ENCODE measurements around the gene TTPAL.

DNA sequence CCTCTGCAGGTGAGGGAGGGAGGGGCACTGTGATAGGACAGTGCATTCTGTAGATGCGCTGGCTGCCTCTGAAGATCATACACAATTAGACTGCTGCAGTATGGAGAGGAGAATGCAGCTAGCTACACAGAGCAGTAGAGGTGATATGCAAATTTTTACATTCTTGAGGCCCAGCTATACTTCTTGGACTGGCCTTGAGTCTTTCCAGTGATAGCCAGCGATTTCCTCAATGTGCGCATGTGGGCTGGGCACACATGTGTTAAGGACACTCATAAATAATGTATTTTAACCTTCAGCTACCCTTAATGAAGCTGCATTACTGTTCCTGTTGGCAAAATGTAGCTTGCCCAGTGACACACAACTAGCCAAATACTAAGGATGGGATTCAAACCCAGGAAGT, 19.0 kb downstream of the TTPAL start:
- TF ChIP-seq, protein P1, sequence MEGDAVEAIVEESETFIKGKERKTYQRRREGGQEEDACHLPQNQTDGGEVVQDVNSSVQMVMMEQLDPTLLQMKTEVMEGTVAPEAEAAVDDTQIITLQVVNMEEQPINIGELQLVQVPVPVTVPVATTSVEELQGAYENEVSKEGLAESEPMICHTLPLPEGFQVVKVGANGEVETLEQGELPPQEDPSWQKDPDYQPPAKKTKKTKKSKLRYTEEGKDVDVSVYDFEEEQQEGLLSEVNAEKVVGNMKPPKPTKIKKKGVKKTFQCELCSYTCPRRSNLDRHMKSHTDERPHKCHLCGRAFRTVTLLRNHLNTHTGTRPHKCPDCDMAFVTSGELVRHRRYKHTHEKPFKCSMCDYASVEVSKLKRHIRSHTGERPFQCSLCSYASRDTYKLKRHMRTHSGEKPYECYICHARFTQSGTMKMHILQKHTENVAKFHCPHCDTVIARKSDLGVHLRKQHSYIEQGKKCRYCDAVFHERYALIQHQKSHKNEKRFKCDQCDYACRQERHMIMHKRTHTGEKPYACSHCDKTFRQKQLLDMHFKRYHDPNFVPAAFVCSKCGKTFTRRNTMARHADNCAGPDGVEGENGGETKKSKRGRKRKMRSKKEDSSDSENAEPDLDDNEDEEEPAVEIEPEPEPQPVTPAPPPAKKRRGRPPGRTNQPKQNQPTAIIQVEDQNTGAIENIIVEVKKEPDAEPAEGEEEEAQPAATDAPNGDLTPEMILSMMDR (IDR thresholded peaks at IDR 0.05): no peak
- TF ChIP-seq POLR2A (IDR thresholded peaks at IDR 0.05): no peak
